ENCODE results near the gene CCDC12. TPM values are rescaled to one million over a fixed set of nuclear protein-coding genes. Genes with fewer than 3 reads are reported as not detected.
A peak's percentile ranks its signal among the peaks of the same experiment; 100 is the strongest.

CCDC12 gene
- total and polyA plus RNA-seq, 12 donors: 28.8 to 137 (median 34.2) TPM

GRCh38 chr3:46962990-46963389 lies 13.6 kb downstream of the CCDC12 start:
- no peak for ATAC-seq
- Histone ChIP-seq H3K4me1 (peaks cover 28 to 77% (median 69%) of the 10 kb centered on the region in 9 donors), H3K4me3 (no peak overlapping the region), H3K36me3 (peaks cover 0 to 14% (median 0%) of the 10 kb centered on the region in 9 donors), H3K27ac (no peak overlapping the region), H3K27me3 (no peaks in the 10 kb centered on the region), H3K9me3 (no peaks in the 10 kb centered on the region)
- no peak for TF ChIP-seq CTCF (IDR thresholded peaks at IDR 0.05)
- DNase-seq: no peak
- WGBS, 2 donors: 93 to 94% methylated on average over 1 of the region's 1 CpG
- intact Hi-C loops (cut with DNase I): no loop called here

DNA sequence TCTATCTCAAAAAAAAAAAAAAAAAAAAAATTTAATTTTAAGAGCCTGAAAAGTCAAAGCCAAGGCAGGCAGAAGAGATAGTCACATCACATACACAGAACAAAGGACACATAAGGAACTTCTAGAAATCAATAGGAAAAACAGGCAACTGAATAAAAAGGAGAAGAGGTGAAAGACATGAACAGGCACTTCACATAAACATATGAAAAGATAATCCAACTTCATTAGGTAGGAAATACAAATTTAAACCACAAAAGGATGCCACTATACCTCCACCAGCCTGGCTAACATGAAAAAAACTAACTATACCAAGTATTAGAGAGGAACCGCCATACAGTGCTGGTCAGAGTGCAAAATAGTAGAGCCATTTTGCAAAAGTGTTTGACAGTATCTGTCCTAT lies 14.1 kb downstream of the CCDC12 start:
- Histone ChIP-seq H3K27ac (no peak overlapping the region), H3K9me3 (no peaks in the 10 kb centered on the region), H3K4me3 (no peak overlapping the region), H3K27me3 (no peaks in the 10 kb centered on the region), H3K36me3 (peaks cover 0 to 14% (median 0%) of the 10 kb centered on the region in 9 donors), H3K4me1 (peaks cover 28 to 74% (median 65%) of the 10 kb centered on the region in 9 donors)
- no peak for TF ChIP-seq CTCF (IDR thresholded peaks at IDR 0.05)
- DNase-seq (no peak), ATAC-seq (no peak)
- WGBS, 2 donors: 100% methylated on average over 1 of the region's 1 CpG
- intact Hi-C loops (cut with DNase I): no loop called here

DNA sequence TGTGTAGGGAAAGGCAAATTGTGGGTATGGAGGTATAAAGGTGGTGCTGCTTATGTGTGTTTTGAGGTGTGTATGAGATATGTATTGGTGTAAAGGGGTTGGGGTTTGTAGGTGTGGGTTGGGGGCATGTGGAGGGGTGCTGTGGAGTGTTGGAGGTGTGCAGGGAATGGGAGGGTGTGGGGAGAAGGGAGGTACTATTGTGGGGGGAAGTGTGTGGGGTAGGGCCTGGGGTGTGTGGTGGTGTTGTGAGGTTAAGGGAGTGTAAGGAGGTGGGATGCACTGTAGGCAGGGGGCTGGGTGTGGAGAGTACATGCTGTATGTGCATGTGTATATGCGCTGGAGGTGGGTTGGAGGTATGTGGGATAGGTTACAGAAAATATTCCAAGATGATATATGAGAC lies 15.7 kb downstream of the CCDC12 start:
- peak overlapping the region; percentile 43 to 74 (median 65) for H3K27ac ChIP-seq
- H3K27me3 ChIP-seq: no peaks in the 10 kb centered on the region
- intact Hi-C loops (cut with DNase I): no loop called here
- TF ChIP-seq CTCF (IDR thresholded peaks at IDR 0.05): no peak
- 88 to 91% methylated on average over 1 of the region's 1 CpG for WGBS, 2 donors
- no peak for DNase-seq
- peak in 5 of 8 donors; percentile 6 to 12 (median 9) for ATAC-seq
- H3K36me3 ChIP-seq: peaks cover 0 to 14% (median 0%) of the 10 kb centered on the region in 9 donors
- no peak overlapping the region for H3K4me3 ChIP-seq
- peaks cover 28 to 74% (median 64%) of the 10 kb centered on the region in 9 donors for H3K4me1 ChIP-seq
- H3K9me3 ChIP-seq: no peaks in the 10 kb centered on the region

DNA sequence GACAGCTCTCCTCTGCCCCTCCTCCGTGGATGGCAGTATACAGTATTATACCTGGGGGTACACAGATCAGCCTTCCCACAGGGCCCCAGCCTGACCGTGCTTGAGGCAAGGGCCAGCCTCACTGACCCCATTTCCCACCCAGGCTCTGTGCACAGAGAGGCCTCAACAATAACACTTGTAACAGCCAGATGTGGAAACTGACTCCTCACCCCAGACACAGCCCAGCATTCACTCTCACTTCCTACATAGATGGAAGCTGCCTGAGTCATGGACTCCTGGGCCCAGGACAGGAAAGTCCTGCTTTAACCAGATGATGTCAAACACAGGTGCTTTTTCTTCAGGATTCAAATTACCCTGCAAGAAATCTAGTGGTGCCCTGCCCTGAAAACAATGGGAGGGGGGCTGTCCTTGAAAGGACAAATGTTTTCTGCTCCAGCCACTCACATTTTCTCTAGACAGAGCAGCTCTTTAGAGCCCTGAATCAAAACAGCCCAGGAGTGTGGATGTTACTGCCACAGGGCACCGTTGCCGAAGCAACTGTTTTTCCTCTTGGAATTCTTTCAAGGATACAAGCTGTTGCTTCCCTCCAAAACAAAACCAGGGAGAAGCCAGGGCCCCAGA lies 16.4 kb downstream of the CCDC12 start:
- peaks cover 24 to 74% (median 64%) of the 10 kb centered on the region in 9 donors for H3K4me1 ChIP-seq
- no peak for DNase-seq
- WGBS, 2 donors: 20 to 35% methylated on average over 4 of the region's 4 CpGs

More for the DNA sequence above, 16.4 kb downstream of the CCDC12 start:
- Histone ChIP-seq H3K4me3 (peak overlapping the region in 1 of 10 donors; percentile 3), H3K27me3 (no peaks in the 10 kb centered on the region), H3K9me3 (no peaks in the 10 kb centered on the region), H3K27ac (peak overlapping the region; percentile 43 to 74 (median 65)), H3K36me3 (peaks cover 0 to 8% (median 0%) of the 10 kb centered on the region in 9 donors)
- no peak for TF ChIP-seq CTCF (IDR thresholded peaks at IDR 0.05)
- intact Hi-C loops (cut with DNase I): no loop called here
- peak; percentile 52 to 86 (median 70) for ATAC-seq
